Measurements from ENCODE around the gene TAS1R3.

DNA sequence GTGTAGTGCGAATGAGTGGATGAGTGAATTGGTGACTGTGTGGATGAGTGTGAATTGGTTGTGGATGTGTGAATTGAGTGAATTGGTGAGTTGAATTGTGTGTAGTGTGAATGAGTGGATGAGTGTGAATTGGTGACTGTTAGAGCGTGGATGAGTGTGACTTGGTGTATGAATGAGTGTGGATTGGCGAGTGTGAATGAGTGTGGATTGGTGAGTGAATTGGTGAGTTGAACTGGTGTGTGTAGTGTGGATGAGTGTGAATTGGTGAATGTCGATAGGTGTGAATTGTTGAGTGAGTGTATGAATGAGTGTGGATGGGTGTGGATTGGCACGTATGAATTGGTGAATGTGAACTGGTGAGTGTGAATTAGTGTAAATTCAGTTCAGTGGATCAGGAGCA, 36.2 kb downstream of the TAS1R3 start:
- TF ChIP-seq, protein P1, sequence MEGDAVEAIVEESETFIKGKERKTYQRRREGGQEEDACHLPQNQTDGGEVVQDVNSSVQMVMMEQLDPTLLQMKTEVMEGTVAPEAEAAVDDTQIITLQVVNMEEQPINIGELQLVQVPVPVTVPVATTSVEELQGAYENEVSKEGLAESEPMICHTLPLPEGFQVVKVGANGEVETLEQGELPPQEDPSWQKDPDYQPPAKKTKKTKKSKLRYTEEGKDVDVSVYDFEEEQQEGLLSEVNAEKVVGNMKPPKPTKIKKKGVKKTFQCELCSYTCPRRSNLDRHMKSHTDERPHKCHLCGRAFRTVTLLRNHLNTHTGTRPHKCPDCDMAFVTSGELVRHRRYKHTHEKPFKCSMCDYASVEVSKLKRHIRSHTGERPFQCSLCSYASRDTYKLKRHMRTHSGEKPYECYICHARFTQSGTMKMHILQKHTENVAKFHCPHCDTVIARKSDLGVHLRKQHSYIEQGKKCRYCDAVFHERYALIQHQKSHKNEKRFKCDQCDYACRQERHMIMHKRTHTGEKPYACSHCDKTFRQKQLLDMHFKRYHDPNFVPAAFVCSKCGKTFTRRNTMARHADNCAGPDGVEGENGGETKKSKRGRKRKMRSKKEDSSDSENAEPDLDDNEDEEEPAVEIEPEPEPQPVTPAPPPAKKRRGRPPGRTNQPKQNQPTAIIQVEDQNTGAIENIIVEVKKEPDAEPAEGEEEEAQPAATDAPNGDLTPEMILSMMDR (IDR thresholded peaks at IDR 0.05; ENCODE audit: low read depth, low read length): no peak
- no peak for TF ChIP-seq EZH2phosphoT487 (IDR thresholded peaks at IDR 0.05; ENCODE audit: low read depth)

Data from OCI-LY3 (cell line).